ENCODE results near the gene REG4.

- no peak for TF ChIP-seq CTCF (IDR thresholded peaks at IDR 0.05 in 2 of 3, conservative IDR thresholded peaks at IDR 0.05 in 1 of 3; ENCODE audit: control insufficient read depth in 2 of 3, extremely low read depth in 1 of 3, insufficient read depth in 1 of 3, low read depth in 3 of 3, low read length in 3 of 3)
- TF ChIP-seq SP1 (IDR thresholded peaks at IDR 0.05; ENCODE audit: low read depth, low read length), result no peak
- no peak for TF ChIP-seq IRF3 (IDR thresholded peaks at IDR 0.05)
- TF ChIP-seq REST (IDR thresholded peaks at IDR 0.05; ENCODE audit: low read depth, low read length), result no peak
- TF ChIP-seq POLR2AphosphoS2 (IDR thresholded peaks at IDR 0.05; ENCODE audit: low read depth, low read length), result no peak
- TF ChIP-seq BCLAF1 (IDR thresholded peaks at IDR 0.05), result no peak
- TF ChIP-seq MAX (IDR thresholded peaks at IDR 0.05; ENCODE audit: low read depth, low read length), result no peak
Measured at GRCh38 chr1:119762409-119762808, 48.9 kb downstream of the REG4 start.

All from GM12878 (cell line).